ENCODE results near the gene EHBP1.

GRCh38 chr2:62665446-62665845 is 40.1 kb upstream of the EHBP1 start:
- no peak for TF ChIP-seq CTCF (conservative IDR thresholded peaks at IDR 0.05 in 1 of 2, IDR thresholded peaks at IDR 0.05 in 1 of 2; ENCODE audit: low read depth in 1 of 2, low read length in 2 of 2)
- no peak for TF ChIP-seq EZH2 (IDR thresholded peaks at IDR 0.05; ENCODE audit: low read length, missing control alignments)

Measured in fibroblast of lung (primary cell).